Naive thymus-derived CD8-positive, alpha-beta T cell (primary cell): ENCODE results near the gene HDAC4. TPM values are rescaled to one million over a fixed set of nuclear protein-coding genes. Genes with fewer than 3 reads are reported as not detected.

Experiments
- ATAC-seq, 2 donors: fragments of 150-1000 bp; cut with Tn5 transposase in 1 of 2; sonication (Bioruptor Pico), chemical (Tn5 transposase) in 1 of 2; 1 replicate in 1 of 2; 2 replicates in 1 of 2; pipeline ENCODE4 v1.10.0; 2021; ENCODE audit warnings: mild to moderate bottlenecking in 2 of 2, moderate library complexity in 2 of 2
- POLR2A ChIA-PET: fragments of 350-600 bp; sonication (Branson Sonifier 250); formaldehyde crosslinking; loops from one replicate; lab custom pipeline; 2021; ENCODE audit warnings: antibody characterized with exemption; lab: Charles Lee
- DNase-seq, 10 donors: peaks; one replicate each; pipeline versions ENCODE4 v3.0.0 to v3.0.0-alpha.2; 2020 to 2022
- H3K27ac Mint-ChIP-seq, 10 donors: one replicate each; pipeline ENCODE4 v1.8.0; 2020 to 2022; ENCODE audit warnings: mild to moderate bottlenecking in 10 of 10, mixed read lengths in 10 of 10, moderate library complexity in 4 of 10, inconsistent platforms in 1 of 10
- H3K27me3 Mint-ChIP-seq, 5 donors: one replicate each; pipeline ENCODE4 v1.8.0; 2021 to 2022; ENCODE audit warnings: mixed read lengths in 5 of 5
- H3K36me3 Mint-ChIP-seq, 3 donors: one replicate each; pipeline ENCODE4 v1.8.0; 2020 to 2022; ENCODE audit warnings: mixed read lengths in 3 of 3, mild to moderate bottlenecking in 2 of 3, inconsistent platforms in 1 of 3
- H3K4me1 Mint-ChIP-seq, 4 donors: one replicate each; pipeline ENCODE4 v1.8.0; 2021 to 2022; ENCODE audit warnings: mixed read lengths in 4 of 4
- H3K4me3 Mint-ChIP-seq, 10 donors: one replicate each; pipeline ENCODE4 v1.8.0; 2020 to 2022; ENCODE audit warnings: mild to moderate bottlenecking in 10 of 10, mixed read lengths in 10 of 10, moderate library complexity in 6 of 10, inconsistent platforms in 1 of 10
- H3K9me3 Mint-ChIP-seq, 9 donors: one replicate each; pipeline ENCODE4 v1.8.0; 2020 to 2022; ENCODE audit warnings: mixed read lengths in 9 of 9, mild to moderate bottlenecking in 3 of 9, inconsistent platforms in 1 of 9, moderate library complexity in 1 of 9
- polyA plus RNA-seq, 3 donors: library from polyadenylated mRNA; unstranded; fragments of 300-500 nt; fragmentation: Illumina TruSeq; gene quantifications; one replicate each; pipeline ENCODE4 v1.2.3, GENCODE V29; 2021
- total RNA-seq, 8 experiments: library from RNA in 2 of 8; stranded (reverse) in 2 of 8; gene quantifications; one replicate each; pipeline ENCODE4 v1.2.3 and lab custom pipeline; 2021 to 2026

The HDAC4 gene
- total and polyA plus RNA-seq, 5 experiments from 2014 or later = 2.8 to 37.3 (median 10.1) TPM

DNA sequence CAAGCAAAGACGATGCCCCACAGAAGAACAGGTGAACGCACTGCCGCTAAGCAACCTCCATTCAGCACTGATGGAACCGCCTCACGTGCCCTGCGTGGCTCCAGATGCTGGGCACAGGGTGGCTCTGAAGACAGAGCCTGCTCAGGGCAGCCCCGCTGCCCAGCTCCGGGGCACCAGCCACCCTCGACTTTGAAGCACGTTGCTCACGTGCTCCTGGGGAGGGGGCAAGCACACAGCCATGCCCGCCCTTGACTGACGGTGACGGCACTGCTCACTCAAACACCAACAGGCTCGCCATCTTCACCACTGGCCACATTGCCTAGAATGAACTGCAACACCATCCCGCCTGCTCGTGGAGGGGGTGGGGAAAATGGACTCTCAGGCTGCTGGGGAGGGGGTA, 251.3 kb downstream of the HDAC4 start:
- no peak overlapping the region for H3K4me3 Mint-ChIP-seq
- peak overlapping the region in 1 of 10 donors; percentile 96 for H3K27ac Mint-ChIP-seq
- ATAC-seq (no peak), DNase-seq (peak in 1 of 10 donors; percentile 6)
- H3K36me3 Mint-ChIP-seq = peaks cover 25 to 56% (median 43%) of the 10 kb centered on the region in 3 donors
- peaks cover 10 to 32% (median 19%) of the 10 kb centered on the region in 4 donors for H3K4me1 Mint-ChIP-seq
- H3K27me3 Mint-ChIP-seq = no peaks in the 10 kb centered on the region
- H3K9me3 Mint-ChIP-seq = peaks cover 6 to 20% (median 10%) of the 10 kb centered on the region in 9 donors
- POLR2A ChIA-PET = interaction anchor here (1.2 kb wide), 1 partner anchor 114 kb away, joined by 3 read pairs; no protein-coding TSS in a partner anchor

DNA sequence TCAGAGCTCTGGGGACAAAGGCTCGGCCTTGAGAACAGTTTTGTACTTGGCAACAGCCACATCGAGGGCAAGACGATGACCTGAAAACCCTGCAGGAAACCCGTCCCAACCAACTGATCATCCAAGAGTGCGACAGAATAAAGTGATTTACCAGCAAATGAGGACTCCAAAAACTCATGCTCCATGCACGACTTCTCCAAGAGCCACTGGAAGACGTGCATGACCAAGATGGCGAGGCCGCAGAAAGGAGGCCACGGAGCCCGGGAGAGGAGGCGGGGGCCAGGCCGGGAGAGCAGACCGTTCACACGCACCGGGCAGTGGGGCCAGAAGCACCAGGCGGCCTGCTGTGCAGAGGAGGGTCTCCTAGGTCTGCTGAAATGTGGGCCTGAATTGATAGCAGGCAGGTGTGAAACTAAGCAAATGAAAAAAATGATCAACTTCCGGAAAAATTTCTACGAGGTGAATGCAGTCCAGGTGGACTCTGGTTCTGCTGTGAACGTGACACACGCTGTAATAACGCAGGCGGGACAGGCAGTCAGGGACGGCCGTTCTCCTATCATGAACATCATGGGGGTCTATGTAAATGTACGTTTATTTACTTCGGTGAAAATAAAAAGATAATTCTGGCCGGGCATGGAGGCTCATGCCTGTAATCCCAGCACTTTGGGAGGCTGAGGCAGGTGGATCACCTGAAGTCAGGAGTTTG, 252.2 kb downstream of the HDAC4 start:
- H3K27ac Mint-ChIP-seq = peak overlapping the region in 5 of 10 donors; percentile 22 to 84 (median 37)

DNA sequence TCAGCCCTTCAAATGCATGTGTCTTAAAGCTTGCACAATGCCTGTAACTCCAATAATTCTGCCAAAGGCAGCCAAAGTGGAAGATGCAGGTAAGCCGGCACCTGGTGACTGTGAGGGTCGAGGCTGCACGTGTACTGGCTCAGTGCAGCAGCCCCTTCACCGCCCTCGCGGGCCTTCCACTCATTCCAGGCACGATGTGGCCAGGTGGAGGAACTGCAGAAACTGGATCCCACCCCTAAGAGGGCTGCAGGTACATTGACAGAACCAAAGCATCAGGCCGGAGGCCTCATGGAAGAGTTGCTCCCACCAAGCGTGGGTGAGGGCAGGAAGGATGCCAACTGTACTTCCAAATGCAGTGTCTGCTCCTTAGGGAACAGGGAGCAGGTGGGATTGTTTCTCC, 253.4 kb downstream of the HDAC4 start:
- Mint-ChIP-seq H3K36me3 (peaks cover 20 to 47% (median 25%) of the 10 kb centered on the region in 3 donors), H3K9me3 (peaks cover 6 to 20% (median 10%) of the 10 kb centered on the region in 9 donors), H3K4me1 (peaks cover 10 to 33% (median 17%) of the 10 kb centered on the region in 4 donors), H3K27ac (peak overlapping the region in 2 of 10 donors; percentile 22 to 29), H3K27me3 (no peaks in the 10 kb centered on the region), H3K4me3 (no peak overlapping the region)
- POLR2A ChIA-PET = no interaction called here
- DNase-seq (no peak), ATAC-seq (no peak)

More for the DNA sequence above, 252.2 kb downstream of the HDAC4 start:
- DNase-seq = no peak
- H3K4me1 Mint-ChIP-seq = peaks cover 10 to 35% (median 17%) of the 10 kb centered on the region in 4 donors
- no peaks in the 10 kb centered on the region for H3K27me3 Mint-ChIP-seq
- peaks cover 25 to 49% (median 35%) of the 10 kb centered on the region in 3 donors for H3K36me3 Mint-ChIP-seq
- POLR2A ChIA-PET = interaction anchor here (1.2 kb wide), 1 partner anchor 115 kb away, joined by 3 read pairs; no protein-coding TSS in a partner anchor
- no peak overlapping the region for H3K4me3 Mint-ChIP-seq
- ATAC-seq = no peak
- H3K9me3 Mint-ChIP-seq = peaks cover 6 to 20% (median 10%) of the 10 kb centered on the region in 9 donors

DNA sequence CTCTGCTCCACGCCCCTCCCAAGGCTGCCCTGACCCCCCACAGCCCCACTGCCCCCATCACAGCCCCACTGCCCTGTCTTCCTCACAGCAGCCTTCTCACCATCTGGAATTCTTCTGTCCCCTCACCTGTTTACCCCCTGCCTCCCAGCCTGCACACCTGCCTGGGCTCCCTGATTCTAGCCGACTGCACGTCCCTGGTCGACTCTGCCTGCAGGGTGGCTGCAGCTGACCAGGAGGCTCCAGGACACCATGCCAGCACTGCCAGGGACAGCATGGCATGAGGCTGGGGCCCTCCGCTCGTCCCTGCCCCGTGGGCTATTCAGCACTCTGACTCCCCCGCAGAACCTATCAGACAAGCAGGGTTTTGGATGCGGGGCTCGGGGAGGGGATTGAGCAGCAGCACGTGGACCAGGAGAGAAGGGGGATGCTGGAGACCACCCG, 254.1 kb downstream of the HDAC4 start:
- peaks cover 6 to 20% (median 10%) of the 10 kb centered on the region in 9 donors for H3K9me3 Mint-ChIP-seq
- POLR2A ChIA-PET = no interaction called here
- ATAC-seq = no peak
- H3K36me3 Mint-ChIP-seq = peaks cover 20 to 44% (median 27%) of the 10 kb centered on the region in 3 donors
- peaks cover 10 to 27% (median 14%) of the 10 kb centered on the region in 4 donors for H3K4me1 Mint-ChIP-seq
- H3K27me3 Mint-ChIP-seq = no peaks in the 10 kb centered on the region
- H3K4me3 Mint-ChIP-seq = no peak overlapping the region
- DNase-seq = no peak
- no peak overlapping the region for H3K27ac Mint-ChIP-seq

DNA sequence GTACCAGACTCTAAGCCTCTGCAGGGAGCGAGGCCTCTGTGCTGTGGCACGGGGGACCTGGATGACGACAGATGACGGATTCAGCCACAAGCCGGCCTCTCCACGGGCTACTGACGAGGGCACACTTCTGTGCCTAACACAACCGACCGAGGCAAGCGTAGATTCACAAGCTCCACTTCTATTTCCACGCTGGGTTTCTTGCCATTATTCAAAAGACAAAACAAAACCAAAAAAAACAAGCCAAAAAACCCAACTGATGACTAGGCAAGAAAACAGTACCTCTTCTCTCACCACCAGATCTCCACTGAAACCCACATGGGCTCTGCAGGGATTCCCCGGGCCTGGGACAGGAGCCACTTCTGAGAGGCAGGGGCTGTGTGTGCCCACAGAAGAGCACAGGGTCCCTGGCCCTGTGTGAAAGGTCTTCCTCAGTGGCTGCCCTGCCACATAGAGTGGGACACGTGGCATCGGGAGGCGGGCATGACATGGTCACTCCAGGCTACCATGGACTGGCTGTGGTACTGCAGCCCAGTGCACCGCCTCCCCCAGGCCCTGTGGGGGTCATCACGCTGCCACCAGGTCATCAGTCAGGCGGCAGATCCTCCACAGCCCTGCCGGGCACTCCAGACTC, 254.7 kb downstream of the HDAC4 start:
- H3K27ac Mint-ChIP-seq = peak overlapping the region in 1 of 10 donors; percentile 6
- POLR2A ChIA-PET = no interaction called here
- ATAC-seq = no peak
- peaks cover 6 to 19% (median 10%) of the 10 kb centered on the region in 9 donors for H3K9me3 Mint-ChIP-seq
- no peak overlapping the region for H3K4me3 Mint-ChIP-seq
- peaks cover 10 to 21% (median 12%) of the 10 kb centered on the region in 4 donors for H3K4me1 Mint-ChIP-seq
- no peaks in the 10 kb centered on the region for H3K27me3 Mint-ChIP-seq
- peaks cover 20 to 50% (median 27%) of the 10 kb centered on the region in 3 donors for H3K36me3 Mint-ChIP-seq
- peak in 1 of 10 donors; percentile 59 for DNase-seq

DNA sequence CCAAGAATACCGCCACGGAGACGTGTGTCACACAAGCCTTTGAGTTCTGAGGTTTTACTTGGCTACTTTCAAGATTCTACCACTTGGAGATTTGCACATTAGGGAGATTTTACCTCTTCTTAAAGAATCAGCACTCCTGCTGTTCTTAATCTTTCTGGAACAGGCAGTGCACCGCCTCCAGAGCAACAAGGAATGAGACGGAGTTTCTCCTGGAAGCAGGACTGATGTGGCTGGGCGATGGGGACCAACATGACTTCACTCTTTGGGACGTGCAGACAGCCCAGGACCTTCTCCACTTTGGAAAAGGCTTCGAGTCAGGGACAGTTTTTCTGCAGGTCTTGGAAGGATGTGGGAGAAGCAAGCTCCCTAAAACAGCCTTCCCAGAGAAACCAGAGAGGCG, 255.2 kb downstream of the HDAC4 start:
- DNase-seq = peak in 1 of 10 donors; percentile 13
- no peak overlapping the region for H3K4me3 Mint-ChIP-seq
- H3K27ac Mint-ChIP-seq = no peak overlapping the region
- POLR2A ChIA-PET = no interaction called here
- peaks cover 3 to 14% (median 5%) of the 10 kb centered on the region in 9 donors for H3K9me3 Mint-ChIP-seq
- H3K36me3 Mint-ChIP-seq = peaks cover 16 to 49% (median 23%) of the 10 kb centered on the region in 3 donors
- ATAC-seq = no peak
- H3K4me1 Mint-ChIP-seq = peaks cover 6 to 15% (median 10%) of the 10 kb centered on the region in 4 donors
- no peaks in the 10 kb centered on the region for H3K27me3 Mint-ChIP-seq

GRCh38 chr2:239145106-239145505, 255.7 kb downstream of the HDAC4 start:
- Mint-ChIP-seq H3K4me3 (no peak overlapping the region), H3K36me3 (peaks cover 11 to 46% (median 20%) of the 10 kb centered on the region in 3 donors), H3K27ac (no peak overlapping the region), H3K4me1 (peaks cover 4 to 11% (median 6%) of the 10 kb centered on the region in 4 donors), H3K27me3 (no peaks in the 10 kb centered on the region), H3K9me3 (peaks cover under 1 to 9% (median 1%) of the 10 kb centered on the region in 9 donors)
- POLR2A ChIA-PET = no interaction called here
- DNase-seq (peak in 1 of 10 donors; percentile 30), ATAC-seq (no peak)

DNA sequence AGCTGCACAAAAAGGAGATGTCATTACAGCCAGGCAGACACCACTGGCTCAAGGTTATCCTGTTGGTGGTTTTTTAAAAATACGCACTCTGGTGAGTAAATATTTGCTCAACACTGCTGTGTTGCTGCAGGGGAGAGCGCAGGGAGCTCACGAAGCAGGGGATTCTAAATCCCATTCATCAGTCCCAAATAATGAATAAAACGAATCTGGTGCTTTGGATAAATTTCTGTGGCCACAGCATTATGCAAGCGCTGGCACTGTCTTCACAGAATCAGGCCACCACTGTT, 256.2 kb downstream of the HDAC4 start:
- Mint-ChIP-seq H3K4me3 (no peak overlapping the region), H3K27ac (no peak overlapping the region), H3K9me3 (peaks cover 0 to 6% (median 0%) of the 10 kb centered on the region in 9 donors), H3K36me3 (peaks cover 8 to 48% (median 20%) of the 10 kb centered on the region in 3 donors), H3K4me1 (peaks cover 2 to 10% (median 5%) of the 10 kb centered on the region in 4 donors), H3K27me3 (no peaks in the 10 kb centered on the region)
- DNase-seq (no peak), ATAC-seq (no peak)
- POLR2A ChIA-PET = interaction anchor here (1.1 kb wide), 1 partner anchor 177 kb away, joined by 3 read pairs; no protein-coding TSS in a partner anchor

GRCh38 chr2:239143858-239144712, 256.7 kb downstream of the HDAC4 start:
- H3K4me3 Mint-ChIP-seq = no peak overlapping the region
- peak; percentile 53 to 54 for ATAC-seq
- peaks cover 0 to 6% (median 0%) of the 10 kb centered on the region in 9 donors for H3K9me3 Mint-ChIP-seq
- DNase-seq = peak in 8 of 10 donors; percentile 13 to 69 (median 37)
- peaks cover 8 to 52% (median 24%) of the 10 kb centered on the region in 3 donors for H3K36me3 Mint-ChIP-seq
- peak overlapping the region in 4 of 10 donors; percentile 20 to 59 (median 38) for H3K27ac Mint-ChIP-seq
- POLR2A ChIA-PET = interaction anchor here (0.9 to 2.1 kb wide), 3 partner anchors 123 to 253 kb away, joined by 3 to 7 read pairs (median 3); no protein-coding TSS in a partner anchor
- H3K27me3 Mint-ChIP-seq = no peaks in the 10 kb centered on the region
- H3K4me1 Mint-ChIP-seq = peaks cover 4 to 12% (median 6%) of the 10 kb centered on the region in 4 donors

DNA sequence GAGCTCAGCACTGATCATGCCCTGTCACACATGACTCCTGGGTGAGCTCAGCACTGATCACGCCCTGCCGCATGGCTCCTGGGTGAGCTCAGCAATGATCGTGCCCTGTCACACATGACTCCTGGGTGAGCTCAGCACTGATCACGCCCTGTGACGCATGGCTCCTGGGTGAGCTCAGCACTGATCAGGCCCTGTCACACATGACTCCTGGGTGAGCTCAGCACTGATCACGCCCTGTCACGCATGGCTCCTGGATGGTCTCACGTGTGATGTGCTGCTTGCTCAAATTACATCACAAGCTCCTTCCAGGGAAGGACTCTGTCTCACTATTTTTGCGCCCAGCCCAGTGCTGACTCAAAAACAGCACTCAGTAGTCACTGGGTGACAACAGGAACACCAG, 258.0 kb downstream of the HDAC4 start:
- H3K4me1 Mint-ChIP-seq = peaks cover 1 to 15% (median 7%) of the 10 kb centered on the region in 4 donors
- peaks cover 0 to under 1% (median 0%) of the 10 kb centered on the region in 9 donors for H3K9me3 Mint-ChIP-seq
- H3K27ac Mint-ChIP-seq = no peak overlapping the region
- DNase-seq (no peak), ATAC-seq (no peak)
- POLR2A ChIA-PET = interaction anchor here (0.9 to 2.1 kb wide), 2 partner anchors 124 to 254 kb away, joined by 3 to 7 read pairs; no protein-coding TSS in a partner anchor
- no peak overlapping the region for H3K4me3 Mint-ChIP-seq
- no peaks in the 10 kb centered on the region for H3K27me3 Mint-ChIP-seq
- peaks cover 0 to 51% (median 17%) of the 10 kb centered on the region in 3 donors for H3K36me3 Mint-ChIP-seq

GRCh38 chr2:239142296-239142695, 258.5 kb downstream of the HDAC4 start:
- no peaks in the 10 kb centered on the region for H3K27me3 Mint-ChIP-seq
- H3K36me3 Mint-ChIP-seq = peaks cover 0 to 54% (median 19%) of the 10 kb centered on the region in 3 donors
- no peaks in the 10 kb centered on the region for H3K9me3 Mint-ChIP-seq
- H3K4me1 Mint-ChIP-seq = peaks cover 0 to 16% (median 9%) of the 10 kb centered on the region in 4 donors
- DNase-seq (no peak), ATAC-seq (no peak)
- no peak overlapping the region for H3K4me3 Mint-ChIP-seq
- POLR2A ChIA-PET = interaction anchor here (2.1 kb wide), 1 partner anchor 124 kb away, joined by 7 read pairs; no protein-coding TSS in a partner anchor
- H3K27ac Mint-ChIP-seq = peak overlapping the region in 1 of 10 donors; percentile 66
